Chondrocyte (in vitro differentiated cells): ENCODE results near the gene DGKD. TPM values are rescaled to one million over a fixed set of nuclear protein-coding genes. Genes with fewer than 3 reads are reported as not detected.

Source experiments
- DNase-seq: peaks from one replicate; pipeline ENCODE4 v3.0.0; 2021; ENCODE audit warnings: mixed read lengths, low spot score
- H3K27ac Mint-ChIP-seq: one replicate; pipeline ENCODE4 v1.8.0; 2021; ENCODE audit warnings: mild to moderate bottlenecking, moderate library complexity, mixed read lengths; ENCODE audit not compliant: unreplicated experiment
- H3K27me3 Mint-ChIP-seq: 2 replicates; pipeline ENCODE4 v1.8.0; 2021; ENCODE audit warnings: low read depth, mixed read lengths
- H3K36me3 Mint-ChIP-seq: 2 replicates; pipeline ENCODE4 v1.8.0; 2021; ENCODE audit warnings: low read depth, mixed read lengths
- H3K4me1 Mint-ChIP-seq: 2 replicates; pipeline ENCODE4 v1.8.0; 2021; ENCODE audit warnings: low read depth, mild to moderate bottlenecking, mixed read lengths
- H3K4me3 Mint-ChIP-seq: one replicate; pipeline ENCODE4 v1.8.0; 2021; ENCODE audit warnings: mild to moderate bottlenecking, moderate library complexity, mixed read lengths; ENCODE audit not compliant: unreplicated experiment
- H3K9me3 Mint-ChIP-seq: 2 replicates; pipeline ENCODE4 v1.8.0; 2021; ENCODE audit warnings: low read depth, mixed read lengths
- total RNA-seq: library from RNA; stranded (reverse); gene quantifications from 3 replicates; pipeline ENCODE4 v1.2.1, GENCODE V29; 2021
- TF ChIP-seq, protein P1 (sequence below): fragments of 200-600 bp; sonication (generic); IDR thresholded peaks from 2 replicates; pipeline ENCODE4 v1.5.0; 2021; ENCODE audit warnings: antibody characterized with exemption, mild to moderate bottlenecking, moderate library complexity

Gene DGKD
- total RNA-seq, 1 donor from 2014 or later = 66.3 TPM

DNA sequence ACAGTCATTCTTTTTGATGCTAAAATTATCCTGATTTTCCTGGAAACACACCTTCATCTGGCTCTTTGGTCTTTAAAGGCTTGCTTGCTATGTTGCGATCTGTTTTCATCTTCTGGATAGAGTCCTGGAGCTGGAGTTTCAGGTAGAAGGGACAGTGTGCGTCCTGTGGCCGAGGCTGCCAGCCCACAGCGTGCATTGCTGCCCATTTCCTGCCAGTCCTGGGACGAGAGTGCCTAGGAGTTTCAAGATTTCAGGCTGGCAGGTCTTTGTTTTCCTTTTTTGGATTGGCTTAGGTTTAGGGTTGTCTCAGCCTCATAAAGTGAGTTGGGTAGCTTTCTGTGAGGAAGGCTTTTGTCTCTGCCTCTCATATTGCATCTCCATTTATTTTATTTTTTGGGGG, 14.5 kb downstream of the DGKD start:
- H3K36me3 Mint-ChIP-seq = peaks cover 8% of the 10 kb centered on the region
- DNase-seq = no peak
- H3K4me3 Mint-ChIP-seq = no peak overlapping the region
- no peaks in the 10 kb centered on the region for H3K27me3 Mint-ChIP-seq
- H3K9me3 Mint-ChIP-seq = peaks cover 10% of the 10 kb centered on the region
- peaks cover 23% of the 10 kb centered on the region for H3K4me1 Mint-ChIP-seq
- no peak overlapping the region for H3K27ac Mint-ChIP-seq
- TF ChIP-seq, protein P1, sequence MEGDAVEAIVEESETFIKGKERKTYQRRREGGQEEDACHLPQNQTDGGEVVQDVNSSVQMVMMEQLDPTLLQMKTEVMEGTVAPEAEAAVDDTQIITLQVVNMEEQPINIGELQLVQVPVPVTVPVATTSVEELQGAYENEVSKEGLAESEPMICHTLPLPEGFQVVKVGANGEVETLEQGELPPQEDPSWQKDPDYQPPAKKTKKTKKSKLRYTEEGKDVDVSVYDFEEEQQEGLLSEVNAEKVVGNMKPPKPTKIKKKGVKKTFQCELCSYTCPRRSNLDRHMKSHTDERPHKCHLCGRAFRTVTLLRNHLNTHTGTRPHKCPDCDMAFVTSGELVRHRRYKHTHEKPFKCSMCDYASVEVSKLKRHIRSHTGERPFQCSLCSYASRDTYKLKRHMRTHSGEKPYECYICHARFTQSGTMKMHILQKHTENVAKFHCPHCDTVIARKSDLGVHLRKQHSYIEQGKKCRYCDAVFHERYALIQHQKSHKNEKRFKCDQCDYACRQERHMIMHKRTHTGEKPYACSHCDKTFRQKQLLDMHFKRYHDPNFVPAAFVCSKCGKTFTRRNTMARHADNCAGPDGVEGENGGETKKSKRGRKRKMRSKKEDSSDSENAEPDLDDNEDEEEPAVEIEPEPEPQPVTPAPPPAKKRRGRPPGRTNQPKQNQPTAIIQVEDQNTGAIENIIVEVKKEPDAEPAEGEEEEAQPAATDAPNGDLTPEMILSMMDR = no peak

DNA sequence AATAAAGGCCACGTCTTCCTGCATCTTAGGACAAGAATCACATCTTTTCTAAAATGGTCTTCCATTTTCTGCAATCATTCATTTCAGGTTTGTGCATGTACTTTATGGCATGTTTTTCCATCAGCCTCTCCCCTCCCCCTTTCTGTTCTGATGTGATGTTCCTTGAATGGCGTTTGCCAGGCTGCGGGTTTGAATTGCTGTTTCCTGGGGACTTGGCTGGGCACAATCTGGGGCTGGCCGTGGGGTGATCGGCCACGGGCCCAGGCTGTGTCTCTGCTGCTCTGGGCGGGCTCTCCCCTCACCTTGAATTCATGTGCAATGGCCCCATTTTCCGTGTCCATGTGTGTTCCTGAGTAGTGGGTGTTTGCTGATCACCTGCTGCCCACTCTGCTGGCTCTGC, 15.2 kb downstream of the DGKD start:
- H3K27ac Mint-ChIP-seq = no peak overlapping the region
- no peak for DNase-seq
- H3K27me3 Mint-ChIP-seq = no peaks in the 10 kb centered on the region
- TF ChIP-seq, protein P1 = no peak
- no peak overlapping the region for H3K4me3 Mint-ChIP-seq
- peaks cover 6% of the 10 kb centered on the region for H3K36me3 Mint-ChIP-seq
- H3K4me1 Mint-ChIP-seq = peaks cover 23% of the 10 kb centered on the region
- H3K9me3 Mint-ChIP-seq = peaks cover 3% of the 10 kb centered on the region

DNA sequence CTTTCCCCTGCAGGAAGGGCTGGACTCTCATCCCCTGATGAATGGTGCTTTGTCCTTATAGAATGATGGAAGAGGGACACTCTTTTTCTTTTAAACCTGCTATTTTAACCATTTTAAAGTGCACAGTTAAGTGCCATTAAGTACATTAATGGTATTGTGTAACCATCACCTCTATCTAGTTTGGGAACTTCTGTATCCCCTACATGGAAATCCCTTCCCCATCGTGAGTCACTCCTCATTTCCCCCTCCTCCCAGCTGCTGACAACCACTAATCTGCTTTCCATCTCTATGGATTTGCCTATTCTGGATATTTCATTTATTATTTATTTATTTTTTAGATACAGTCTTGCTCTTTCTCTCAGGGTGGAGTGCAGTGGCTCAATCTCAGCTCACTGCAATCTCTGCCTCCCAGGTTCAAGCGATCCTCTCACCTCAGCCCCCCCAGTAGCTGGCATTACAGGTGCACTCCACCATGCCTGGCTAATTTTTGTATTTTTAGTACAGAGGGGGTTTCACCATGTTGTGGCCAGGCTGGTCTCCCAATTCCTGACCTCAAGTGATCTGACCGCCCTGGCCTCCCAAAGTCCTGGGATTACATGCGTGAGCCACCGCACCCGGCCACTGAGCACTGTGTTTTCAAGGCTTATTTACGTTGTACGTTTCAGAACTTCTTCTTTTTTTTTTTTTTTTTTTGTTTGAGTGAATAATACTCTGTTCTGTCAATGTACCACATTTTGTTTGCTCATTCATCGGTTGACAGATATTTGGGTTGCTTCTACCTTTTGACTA, 15.8 kb downstream of the DGKD start:
- Mint-ChIP-seq H3K27ac (no peak overlapping the region), H3K27me3 (no peaks in the 10 kb centered on the region), H3K36me3 (peaks cover 6% of the 10 kb centered on the region), H3K4me3 (no peak overlapping the region), H3K9me3 (no peaks in the 10 kb centered on the region), H3K4me1 (peaks cover 23% of the 10 kb centered on the region)
- DNase-seq = no peak
- TF ChIP-seq, protein P1 = no peak

DNA sequence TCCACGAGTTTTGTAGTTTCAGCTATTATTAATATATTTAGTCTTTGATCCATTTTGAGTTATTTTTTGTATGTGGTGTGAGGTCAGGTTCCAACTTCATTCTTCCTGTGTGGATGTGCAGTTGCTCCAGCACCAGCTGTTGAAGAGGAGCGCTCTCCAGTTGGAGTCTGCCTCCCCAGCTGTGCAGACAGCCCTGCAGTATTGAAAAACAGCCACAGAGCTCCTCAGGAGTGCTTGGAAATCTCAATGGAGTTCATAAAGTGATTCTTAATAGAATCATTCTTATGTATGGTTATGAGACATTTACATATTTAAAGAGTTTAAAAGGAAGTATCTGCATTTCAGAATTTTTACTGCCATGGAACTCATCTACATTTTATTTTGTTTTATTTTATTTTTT, 17.3 kb downstream of the DGKD start:
- TF ChIP-seq, protein P1 = no peak

DNA sequence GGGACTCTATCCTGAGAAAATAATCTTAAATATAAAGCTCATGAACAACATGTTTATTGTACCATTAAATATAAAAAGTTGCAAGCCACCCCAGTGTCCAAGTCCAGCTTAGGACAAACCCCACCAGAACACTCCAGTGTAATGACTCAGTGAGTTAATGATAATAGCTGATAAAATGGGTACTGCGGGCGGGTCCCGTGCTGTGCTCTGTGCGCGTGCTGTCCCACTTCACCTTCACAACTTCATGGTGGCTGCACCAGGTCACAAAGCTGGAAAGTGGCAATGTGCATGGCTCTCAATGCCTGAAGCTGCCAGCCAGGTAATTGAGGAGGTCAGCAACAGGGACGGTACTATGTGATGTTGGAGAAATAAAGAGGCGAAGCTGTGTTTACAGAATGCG, 18.6 kb downstream of the DGKD start:
- Mint-ChIP-seq H3K36me3 (peaks cover 5% of the 10 kb centered on the region), H3K4me3 (no peak overlapping the region), H3K27me3 (no peaks in the 10 kb centered on the region), H3K27ac (no peak overlapping the region), H3K9me3 (no peaks in the 10 kb centered on the region), H3K4me1 (peaks cover 23% of the 10 kb centered on the region)
- TF ChIP-seq, protein P1 = no peak
- DNase-seq = no peak

More for the DNA sequence above, 17.3 kb downstream of the DGKD start:
- Mint-ChIP-seq H3K27ac (no peak overlapping the region), H3K4me1 (peaks cover 23% of the 10 kb centered on the region), H3K36me3 (peaks cover 3% of the 10 kb centered on the region), H3K9me3 (no peaks in the 10 kb centered on the region), H3K27me3 (no peaks in the 10 kb centered on the region), H3K4me3 (no peak overlapping the region)
- DNase-seq = no peak
